Spleen (tissue), 7 donors: Measurements from ENCODE around the gene OR8J1.

Experiments
- POLR2A ChIP-seq, 3 donors: fragments of 450-650 bp; IDR thresholded peaks; one replicate each; pipeline ENCODE4 v1.5.1; 2017; ENCODE audit warnings: antibody characterized with exemption in 3 of 3, mild to moderate bottlenecking in 1 of 3
- POLR2AphosphoS5 ChIP-seq, 3 donors: sonication (generic); formaldehyde crosslinking; IDR thresholded peaks; one replicate each; pipeline ENCODE4 v1.5.1; 2017; ENCODE audit warnings: antibody characterized with exemption in 3 of 3
- TF ChIP-seq, protein P1 (sequence below), 11 experiments: fragments of 200-600 bp in 7 of 11; fragments of 450-650 bp in 4 of 11; sonication (generic) in 4 of 11; IDR thresholded peaks in 8 of 11; conservative IDR thresholded peaks in 3 of 11; 1 replicate in 7 of 11; 2 replicates in 4 of 11; pipeline versions ENCODE4 v1.4.0 to v1.8.0; 2016 to 2021; ENCODE audit warnings: antibody characterized with exemption in 11 of 11, inconsistent platforms in 4 of 11, mild to moderate bottlenecking in 1 of 11
- donor health status: DM: no; HTN: no; CAD: no; lungs with moderate emphysema.
- donor health status: DM: no; HTN: no; CAD: no.
- donor health status: DM: no; HTN: no; CAD: no.

- TF ChIP-seq POLR2A (IDR thresholded peaks at IDR 0.05) (no peak), POLR2AphosphoS5 (IDR thresholded peaks at IDR 0.05) (no peak)
- TF ChIP-seq, protein P1, sequence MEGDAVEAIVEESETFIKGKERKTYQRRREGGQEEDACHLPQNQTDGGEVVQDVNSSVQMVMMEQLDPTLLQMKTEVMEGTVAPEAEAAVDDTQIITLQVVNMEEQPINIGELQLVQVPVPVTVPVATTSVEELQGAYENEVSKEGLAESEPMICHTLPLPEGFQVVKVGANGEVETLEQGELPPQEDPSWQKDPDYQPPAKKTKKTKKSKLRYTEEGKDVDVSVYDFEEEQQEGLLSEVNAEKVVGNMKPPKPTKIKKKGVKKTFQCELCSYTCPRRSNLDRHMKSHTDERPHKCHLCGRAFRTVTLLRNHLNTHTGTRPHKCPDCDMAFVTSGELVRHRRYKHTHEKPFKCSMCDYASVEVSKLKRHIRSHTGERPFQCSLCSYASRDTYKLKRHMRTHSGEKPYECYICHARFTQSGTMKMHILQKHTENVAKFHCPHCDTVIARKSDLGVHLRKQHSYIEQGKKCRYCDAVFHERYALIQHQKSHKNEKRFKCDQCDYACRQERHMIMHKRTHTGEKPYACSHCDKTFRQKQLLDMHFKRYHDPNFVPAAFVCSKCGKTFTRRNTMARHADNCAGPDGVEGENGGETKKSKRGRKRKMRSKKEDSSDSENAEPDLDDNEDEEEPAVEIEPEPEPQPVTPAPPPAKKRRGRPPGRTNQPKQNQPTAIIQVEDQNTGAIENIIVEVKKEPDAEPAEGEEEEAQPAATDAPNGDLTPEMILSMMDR (IDR thresholded peaks at IDR 0.05 in 8 of 11, conservative IDR thresholded peaks at IDR 0.05 in 3 of 11): no peak
These were observed 26.0 kb downstream of the OR8J1 start for GRCh38 chr11:56380120-56380519.
